Adrenal gland (tissue), 12 donors: ENCODE results near the gene MARCHF10. TPM values are rescaled to one million over a fixed set of nuclear protein-coding genes. Genes with fewer than 3 reads are reported as not detected.
"Not testable (repeated sequence)": the region's sequence is repeated elsewhere in the genome, so short reads cannot be mapped to it uniquely, and the experiment has no call there.

Source experiments
- DNase-seq, 7 donors: peaks; one replicate each; pipeline ENCODE4 v3.0.0-alpha.2; 2019 to 2020
- H3K27ac ChIP-seq, 5 donors: fragments of 200-600 bp; sonication (generic) in 4 of 5; 1 replicate in 3 of 5; 2 replicates in 2 of 5; pipeline versions ENCODE4 v1.5.1 to v1.8.0; 2016 to 2020; ENCODE audit warnings: mild to moderate bottlenecking in 1 of 5
- H3K27me3 ChIP-seq: fragments of 200-600 bp; 2 replicates; pipeline ENCODE4 v1.8.0; 2021
- H3K36me3 ChIP-seq, 2 donors: fragments of 200-600 bp; replicated peaks in 1 of 2; 1 replicate in 1 of 2; 2 replicates in 1 of 2; pipeline versions ENCODE4 v1.5.1 to v1.8.0; 2018 to 2022
- H3K4me1 ChIP-seq, 2 donors: fragments of 200-600 bp; replicated peaks in 1 of 2; 1 replicate in 1 of 2; 2 replicates in 1 of 2; pipeline versions ENCODE4 v1.5.1 to v1.8.0; 2018 to 2021
- H3K4me3 ChIP-seq, 4 donors: fragments of 200-600 bp; sonication (generic) in 3 of 4; one replicate each; pipeline ENCODE4 v1.5.1; 2016 to 2018
- H3K9me3 ChIP-seq, 3 donors: fragments of 200-600 bp; sonication (generic) in 1 of 3; replicated peaks in 1 of 3; 1 replicate in 2 of 3; 2 replicates in 1 of 3; pipeline versions ENCODE4 v1.5.1 to v1.8.0; 2016 to 2021
- CTCF ChIP-seq, 6 experiments: fragments of 450-650 bp in 4 of 6; fragments of 200-600 bp in 2 of 6; sonication (generic) in 1 of 6; IDR thresholded peaks; 1 replicate in 5 of 6; 2 replicates in 1 of 6; pipeline versions ENCODE4 v1.5.1 to v1.8.0; 2016 to 2021; ENCODE audit warnings: antibody characterized with exemption in 6 of 6, mild to moderate bottlenecking in 2 of 6, moderate library complexity in 1 of 6
- POLR2A ChIP-seq, 2 donors: fragments of 450-650 bp; IDR thresholded peaks; one replicate each; pipeline ENCODE4 v1.6.1; 2017; ENCODE audit warnings: antibody characterized with exemption in 2 of 2, mild to moderate bottlenecking in 2 of 2, moderate library complexity in 1 of 2
- WGBS, 4 donors: extraction: QIAGEN DNeasy Blood & Tissue Kit in 2 of 4; methylation state at CpG; one replicate each; pipeline versions ENCODE4 v1.1.5 to v1.1.7; 2013 to 2017; 5-methylcytosine and 5-hydroxymethylcytosine counted together
- intact Hi-C, 2 donors: fragments of 100-400 bp; cut with DNase I; formaldehyde crosslinking; loops; one replicate each; pipeline versions ENCODE4 v1.14.1 to v1.15.0; 2022 to 2023
- polyA plus RNA-seq, 3 donors: library from polyadenylated mRNA; stranded (reverse); fragments of 200-250 nt in 2 of 3; fragments of 350-450 nt in 1 of 3; fragmentation: Illumina TruSeq in 1 of 3; extraction: RNeasy Lipid Tissue Mini Kit (QIAGEN cat#74804) in 1 of 3; gene quantifications; one replicate each; pipeline ENCODE4 v1.2.3, GENCODE V29; 2013 to 2014
- total RNA-seq, 9 donors: library from RNA; depleted of rRNA in 4 of 9; stranded (reverse); fragments of >200 nt in 4 of 9; fragments of 120-200 nt in 1 of 9; fragmentation: NEBNext Ultra II Directional in 1 of 9; extraction: Animal tissue kit (Norgen Biotek cat#: 25700) in 1 of 9; gene quantifications; one replicate each; pipeline versions ENCODE4 v1.1.0 to v1.2.4, GENCODE V29; 2013 to 2023
- donor health status: healthy with polysubstance abuse.
- donor health status: Bipolar disorder and iron deficiency.
- donor health status: DM: yes; HTN: yes; CAD: no.
- donor health status: DM: no; HTN: no; CAD: no.
- donor health status: DM: no; HTN: no; CAD: no.
- donor health status: DM: yes; HTN: yes; CAD: no.

The MARCHF10 gene
- total and polyA plus RNA-seq, 12 donors = 0.31 to 0.64 (median 0.43) TPM; not detected in 8

GRCh38 chr17:62692721-62693431 is 115.2 kb downstream of the MARCHF10 start:
- no peaks in the 10 kb centered on the region for H3K27me3 ChIP-seq
- no peak overlapping the region for H3K4me3 ChIP-seq
- no peaks in the 10 kb centered on the region for H3K4me1 ChIP-seq
- 82 to 85% (median 85%) methylated on average over 5 to 14 of the region's 14 CpGs for WGBS, 4 donors
- intact Hi-C loops = no loop called here
- no peak for TF ChIP-seq POLR2A (IDR thresholded peaks at IDR 0.05)
- TF ChIP-seq CTCF (IDR thresholded peaks at IDR 0.05) = peak in 3 of 6 experiments; percentile 27 to 35 (median 30)
- DNase-seq = no peak
- no peak overlapping the region for H3K27ac ChIP-seq
- no peaks in the 10 kb centered on the region for H3K36me3 ChIP-seq
- H3K9me3 ChIP-seq = no peaks in the 10 kb centered on the region

DNA sequence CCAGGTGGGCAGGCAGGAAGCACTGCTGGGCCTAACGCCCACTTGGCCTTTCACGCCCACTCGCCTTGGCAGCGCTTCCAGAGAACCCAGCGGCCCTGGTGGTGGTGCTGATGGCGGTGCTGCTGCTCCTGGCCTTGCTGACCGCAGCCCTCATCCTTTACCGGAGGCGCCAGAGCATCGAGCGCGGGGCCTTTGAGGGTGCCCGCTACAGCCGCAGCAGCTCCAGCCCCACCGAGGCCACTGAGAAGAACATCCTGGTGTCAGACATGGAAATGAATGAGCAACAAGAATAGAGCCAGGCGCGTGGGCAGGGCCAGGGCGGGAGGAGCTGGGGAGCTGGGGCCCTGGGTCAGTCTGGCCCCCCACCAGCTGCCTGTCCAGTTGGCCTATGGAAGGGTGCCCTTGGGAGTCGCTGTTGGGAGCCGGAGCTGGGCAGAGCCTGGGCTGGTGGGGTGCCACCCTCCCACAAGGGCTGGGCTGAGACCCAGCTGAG is 115.9 kb downstream of the MARCHF10 start:
- H3K27me3 ChIP-seq = no peaks in the 10 kb centered on the region
- intact Hi-C loops = no loop called here
- no peak for DNase-seq
- no peaks in the 10 kb centered on the region for H3K36me3 ChIP-seq
- H3K4me3 ChIP-seq = no peak overlapping the region
- TF ChIP-seq POLR2A (IDR thresholded peaks at IDR 0.05) = no peak
- no peak for TF ChIP-seq CTCF (IDR thresholded peaks at IDR 0.05)
- no peak overlapping the region for H3K27ac ChIP-seq
- H3K9me3 ChIP-seq = no peaks in the 10 kb centered on the region
- WGBS, 4 donors = 91 to 95% (median 92%) methylated on average over 17 to 20 of the region's 20 CpGs
- no peaks in the 10 kb centered on the region for H3K4me1 ChIP-seq

GRCh38 chr17:62691589-62691915 is 116.6 kb downstream of the MARCHF10 start:
- intact Hi-C loops, H3K27ac ChIP-seq, H3K4me1 ChIP-seq, H3K4me3 ChIP-seq, H3K36me3 ChIP-seq, H3K27me3 ChIP-seq, H3K9me3 ChIP-seq, DNase-seq: not testable (repeated sequence)
- WGBS, 4 donors = 78 to 91% (median 86%) methylated on average over 8 of the region's 8 CpGs

DNA sequence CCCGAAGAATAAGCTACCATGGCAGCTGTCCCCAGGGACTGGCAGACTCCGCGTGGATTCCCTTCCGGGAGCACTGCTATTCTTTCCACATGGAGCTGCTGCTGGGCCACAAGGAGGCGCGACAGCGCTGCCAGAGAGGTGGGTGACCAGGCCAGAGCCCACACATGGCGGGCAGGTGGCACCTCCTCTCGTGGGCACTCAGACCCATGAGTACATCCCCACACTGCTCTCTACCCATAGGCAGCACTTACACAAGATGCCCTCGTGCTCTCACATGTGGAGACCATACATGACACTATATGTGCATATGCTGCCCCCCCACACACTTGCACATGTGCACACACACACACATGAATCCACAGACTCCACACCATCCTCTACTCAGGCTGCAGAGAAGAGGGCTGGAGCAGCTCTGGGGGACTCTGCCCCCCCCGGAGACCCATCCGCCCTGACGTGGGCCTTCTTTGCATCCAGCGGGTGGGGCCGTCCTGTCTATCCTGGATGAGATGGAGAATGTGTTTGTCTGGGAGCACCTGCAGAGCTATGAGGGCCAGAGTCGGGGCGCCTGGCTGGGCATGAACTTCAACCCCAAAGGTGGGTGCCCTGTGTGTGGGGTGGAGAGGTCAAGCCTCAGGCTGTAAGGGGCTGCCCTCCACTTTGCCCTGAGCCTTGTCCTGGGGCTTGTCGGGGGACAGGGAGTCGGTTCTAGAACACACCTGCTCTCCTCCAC is 117.8 kb downstream of the MARCHF10 start:
- Histone ChIP-seq H3K27me3 (no peaks in the 10 kb centered on the region), H3K36me3 (no peaks in the 10 kb centered on the region), H3K9me3 (no peaks in the 10 kb centered on the region), H3K4me1 (no peaks in the 10 kb centered on the region), H3K4me3 (no peak overlapping the region), H3K27ac (no peak overlapping the region)
- WGBS, 4 donors = 88 to 95% (median 92%) methylated on average over 6 to 19 of the region's 19 CpGs
- no peak for TF ChIP-seq CTCF (IDR thresholded peaks at IDR 0.05)
- no peak for TF ChIP-seq POLR2A (IDR thresholded peaks at IDR 0.05)
- no peak for DNase-seq
- intact Hi-C loops = no loop called here
